ENCODE data around the gene NVL. TPM values are rescaled to one million over a fixed set of nuclear protein-coding genes. Genes with fewer than 3 reads are reported as not detected.

NVL gene
- total and polyA plus RNA-seq, 2 donors (not counting 3 experiments of a cell fraction or from before 2014, with no cell fraction given), result 16.7 to 30.3 TPM

DNA sequence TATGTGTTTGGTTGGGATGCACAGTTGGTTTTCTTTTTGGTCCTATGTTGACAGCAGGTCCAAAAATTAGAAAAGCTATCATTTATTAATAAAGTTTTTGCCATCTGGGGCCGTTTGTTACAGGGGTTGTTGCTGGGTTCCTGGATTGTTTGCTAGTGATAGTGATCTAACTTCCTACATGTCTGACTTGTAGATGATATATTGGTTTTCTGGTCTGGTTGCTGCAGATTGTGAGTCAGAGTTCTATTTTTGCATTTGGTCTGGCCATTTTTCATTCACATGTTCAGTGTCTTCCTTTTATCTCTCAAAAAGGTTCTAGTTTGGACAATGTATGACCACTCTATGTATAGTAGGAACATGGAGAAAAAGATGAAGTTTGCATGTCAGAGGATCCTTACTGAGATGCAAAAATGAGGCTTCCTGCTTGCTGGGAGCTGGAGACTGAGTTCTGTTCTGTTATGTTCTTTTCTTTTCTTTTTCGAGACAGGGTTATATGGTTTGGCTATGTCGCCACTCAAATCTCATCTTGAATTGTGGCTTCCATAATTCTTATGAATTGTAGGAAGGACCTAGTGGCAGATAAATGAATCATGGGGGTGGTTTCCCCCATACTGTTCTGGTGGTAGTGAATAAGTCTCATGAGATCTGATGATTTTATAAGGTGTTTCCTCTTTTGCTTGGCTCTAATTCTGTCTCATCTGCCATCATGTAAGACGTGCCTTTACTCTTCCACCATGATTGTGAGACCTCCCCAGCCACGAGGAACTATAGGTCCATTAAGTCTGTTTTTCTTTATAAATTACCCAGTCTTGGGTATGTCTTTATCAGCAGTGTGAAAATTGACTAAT is 4.2 kb upstream of the NVL start:
- no peak overlapping the region for H3K4me2 ChIP-seq (ENCODE audit: insufficient read depth, low read length)
- dilution Hi-C loops (cut with MboI; ENCODE audit: extremely low pct_ligation_motif_present, low sequenced_read_pairs) (no loop called here), intact Hi-C loops (cut with micrococcal nuclease) (loop anchor here (1.0 to 5.0 kb wide), 6 partner anchors 165 to 636 kb away; no protein-coding TSS in a partner anchor)
- no peak overlapping the region for H2AFZ ChIP-seq (ENCODE audit: low read depth, low read length)
- H3K9ac ChIP-seq (replicated peaks; ENCODE audit: extremely low read depth, insufficient read depth, low read length), result no peak overlapping the region
- CTCF ChIA-PET, result interaction anchor here (0.6 to 3.7 kb wide), 19 partner anchors 10 to 638 kb away, joined by 3 to 48 read pairs (median 4); no protein-coding TSS in a partner anchor
- DNase-seq (ENCODE audit: low read depth, low spot score), result peak; percentile 13
- POLR2A ChIA-PET, result no interaction called here
- BruUV-seq (replicated peaks), result no TSS peak
- H3K36me3 ChIP-seq (ENCODE audit: control insufficient read depth in 2 of 2, extremely low read depth in 1 of 2, insufficient read depth in 2 of 2, low read length in 2 of 2), result no peaks in the 10 kb centered on the region
- H3K9me1 ChIP-seq (replicated peaks; ENCODE audit: control insufficient read depth, extremely low read depth, insufficient read depth, low read length), result no peaks in the 10 kb centered on the region
- H3K27ac ChIP-seq (ENCODE audit: insufficient read depth, low read depth, low read length), result no peak overlapping the region
- H3K9me3 ChIP-seq (replicated peaks; ENCODE audit: control insufficient read depth, insufficient read depth, low read length), result no peaks in the 10 kb centered on the region
- peaks cover 0 to 5% of the 10 kb centered on the region in 2 experiments for H3K27me3 ChIP-seq (ENCODE audit: control insufficient read depth in 2 of 2, insufficient read depth in 2 of 2, low read length in 2 of 2)
- H3K79me2 ChIP-seq (ENCODE audit: control insufficient read depth, insufficient read depth, low read length), result peaks cover 7% of the 10 kb centered on the region
- peaks cover 14% of the 10 kb centered on the region for H3K4me1 ChIP-seq (ENCODE audit: control insufficient read depth, extremely low read depth, insufficient read depth, low read length)
- no peak for FAIRE-seq
- TF ChIP-seq GATA2 (IDR thresholded peaks at IDR 0.05; ENCODE audit: insufficient read depth, insufficient read length, low read depth, low read length) (peak; percentile 54), EZH2 (IDR thresholded peaks at IDR 0.05; ENCODE audit: borderline replicate concordance, low read depth, low read length, severe bottlenecking) (no peak), POLR2AphosphoS5 (IDR thresholded peaks at IDR 0.05; ENCODE audit: insufficient read depth, low read depth, low read length) (no peak), JUN (IDR thresholded peaks at IDR 0.05; ENCODE audit: borderline replicate concordance, insufficient read depth, insufficient read length, low read depth) (peak; percentile 48), POLR2A (IDR thresholded peaks at IDR 0.05; ENCODE audit: low read depth, low read length) (no peak), MYC (IDR thresholded peaks at IDR 0.05; ENCODE audit: low read depth, low read length) (no peak)
- no peak overlapping the region for H3K4me3 ChIP-seq (replicated peaks in 1 of 3; ENCODE audit: insufficient read depth in 1 of 3, low read depth in 1 of 3, low read length in 3 of 3)
- no peaks in the 10 kb centered on the region for H4K20me1 ChIP-seq (replicated peaks; ENCODE audit: control insufficient read depth, extremely low read depth, insufficient read depth, low read length)

Measured in endothelial cell of umbilical vein (primary cell).